B cell (primary cell): ENCODE data around the gene MFGE8. TPM values are rescaled to one million over a fixed set of nuclear protein-coding genes. Genes with fewer than 3 reads are reported as not detected.

Experiments used
- ATAC-seq: fragments of 200-7000 bp; cut with Tn5 transposase; one replicate; pipeline ENCODE4 v1.10.0; 2021; ENCODE audit warnings: low read depth, mild to moderate bottlenecking, moderate number of reproducible peaks, moderate library complexity
- CTCF ChIA-PET: fragments of 350-600 bp; sonication (Branson Sonifier 250); formaldehyde crosslinking; loops from one replicate; lab custom pipeline; 2021; ENCODE audit warnings: antibody characterized with exemption, inconsistent platforms; lab: Charles Lee
- POLR2A ChIA-PET: fragments of 350-600 bp; sonication (Branson Sonifier 250); formaldehyde crosslinking; loops from one replicate; lab custom pipeline; 2021; ENCODE audit warnings: antibody characterized with exemption; lab: Charles Lee
- DNase-seq: peaks from one replicate; pipeline ENCODE4 v3.0.0; 2013
- H2AFZ ChIP-seq: 2 replicates; pipeline ENCODE4 v1.6.1; 2012; ENCODE audit warnings: mild to moderate bottlenecking, low read depth, low read length; ENCODE audit not compliant: insufficient read depth, poor library complexity, severe bottlenecking
- H3K27ac ChIP-seq, 2 donors: 1 replicate in 1 of 2; 2 replicates in 1 of 2; pipeline ENCODE4 v1.5.1; 2012 to 2013; ENCODE audit warnings: low read length in 2 of 2, mild to moderate bottlenecking in 2 of 2, moderate library complexity in 1 of 2
- H3K27me3 ChIP-seq, 4 experiments: fragments of 200-600 bp in 1 of 4; sonication (generic) in 1 of 4; replicated peaks in 1 of 4; 1 replicate in 2 of 4; 2 replicates in 2 of 4; pipeline versions ENCODE4 v1.6.1 to v1.7.0; 2013 to 2016; ENCODE audit warnings: low read length in 3 of 4, mild to moderate bottlenecking in 2 of 4, mixed read lengths in 1 of 4, moderate library complexity in 1 of 4; ENCODE audit not compliant: insufficient read depth in 4 of 4, control insufficient read depth in 3 of 4; ENCODE audit errors: control extremely low read depth in 1 of 4
- H3K36me3 ChIP-seq, 2 experiments: replicated peaks in 1 of 2; 1 replicate in 1 of 2; 2 replicates in 1 of 2; pipeline versions ENCODE4 v1.6.1 to v1.7.1; 2013; ENCODE audit warnings: low read length in 1 of 2; ENCODE audit not compliant: insufficient read depth in 2 of 2, control insufficient read depth in 1 of 2; ENCODE audit errors: control extremely low read depth in 1 of 2, extremely low read depth in 1 of 2
- H3K4me1 ChIP-seq, 2 donors: fragments of 200-600 bp in 1 of 2; sonication (generic) in 1 of 2; 1 replicate in 1 of 2; 2 replicates in 1 of 2; pipeline versions ENCODE4 v1.5.1 to v1.6.1; 2013 to 2017; ENCODE audit warnings: low read length in 2 of 2; ENCODE audit not compliant: control insufficient read depth in 2 of 2, insufficient read depth in 2 of 2
- H3K4me2 ChIP-seq: replicated peaks from 2 replicates; pipeline ENCODE3; 2012; ENCODE audit warnings: mild to moderate bottlenecking, low read depth, low read length; ENCODE audit not compliant: poor library complexity, severe bottlenecking
- H3K4me3 ChIP-seq, 5 experiments: fragments of 200-600 bp in 1 of 5; sonication (generic) in 1 of 5; 1 replicate in 3 of 5; 2 replicates in 2 of 5; pipeline versions ENCODE4 v1.5.1 to v1.7.0; 2011 to 2016; ENCODE audit warnings: low read length in 4 of 5, mild to moderate bottlenecking in 4 of 5, low read depth in 2 of 5, control low read depth in 1 of 5, moderate library complexity in 1 of 5; ENCODE audit not compliant: insufficient read depth in 1 of 5; ENCODE audit errors: control extremely low read depth in 1 of 5, extremely low read depth in 1 of 5
- H3K79me2 ChIP-seq: fragments of 200-600 bp; sonication (generic); one replicate; pipeline ENCODE4 v1.6.0; 2016; ENCODE audit warnings: low read length; ENCODE audit not compliant: control insufficient read depth, insufficient read depth
- H3K9ac ChIP-seq: fragments of 200-600 bp; sonication (generic); 2 replicates; pipeline ENCODE4 v1.6.1; 2017; ENCODE audit warnings: mild to moderate bottlenecking, low read length, moderate library complexity
- H3K9me3 ChIP-seq, 3 donors: one replicate each; pipeline versions ENCODE4 v1.6.1 to v1.7.1; 2013; ENCODE audit warnings: low read length in 2 of 3; ENCODE audit not compliant: control insufficient read depth in 2 of 3, insufficient read depth in 1 of 3; ENCODE audit errors: control extremely low read depth in 1 of 3
- H4K20me1 ChIP-seq: 2 replicates; pipeline ENCODE4 v1.6.0; 2012; ENCODE audit warnings: mild to moderate bottlenecking, low read length; ENCODE audit not compliant: insufficient read depth, control insufficient read depth, poor library complexity, severe bottlenecking
- H3K27ac Mint-ChIP-seq: one replicate; pipeline ENCODE4 v1.8.0; 2021; ENCODE audit warnings: mixed read lengths
- H3K27me3 Mint-ChIP-seq: one replicate; pipeline ENCODE4 v1.8.0; 2021; ENCODE audit warnings: mixed read lengths
- H3K4me1 Mint-ChIP-seq: one replicate; pipeline ENCODE4 v1.8.0; 2021; ENCODE audit warnings: mixed read lengths
- H3K4me3 Mint-ChIP-seq: one replicate; pipeline ENCODE4 v1.8.0; 2021; ENCODE audit warnings: mixed read lengths
- H3K9me3 Mint-ChIP-seq: one replicate; pipeline ENCODE4 v1.8.0; 2022; ENCODE audit warnings: mixed read lengths; ENCODE audit not compliant: insufficient read depth
- CTCF ChIP-seq: fragments of 200-600 bp; IDR thresholded peaks from one replicate; pipeline ENCODE4 v1.8.0; 2022; ENCODE audit warnings: antibody characterized with exemption, mild to moderate bottlenecking
- EZH2 ChIP-seq: IDR thresholded peaks from 2 replicates; pipeline ENCODE4 v1.6.1; 2012; ENCODE audit warnings: borderline replicate concordance, low read depth, mild to moderate bottlenecking, moderate library complexity, low read length; ENCODE audit not compliant: insufficient read depth, poor library complexity, severe bottlenecking
- WGBS: methylation state at CpG from one replicate; pipeline ENCODE4 v1.1.5; 2013; ENCODE audit warnings: missing lambda C conversion rate; ENCODE audit not compliant: insufficient coverage; 5-methylcytosine and 5-hydroxymethylcytosine counted together
- intact Hi-C: fragments of 100-400 bp; cut with micrococcal nuclease; formaldehyde crosslinking; loops from one replicate; pipeline ENCODE4 v1.10.0; 2022
- polyA plus RNA-seq: library from polyadenylated mRNA; depleted of rRNA; stranded (reverse); fragments of >200 nt; gene quantifications from 2 replicates; pipeline ENCODE4 v1.2.3, GENCODE V29; 2012
- total RNA-seq, 2 donors: library from RNA; stranded (reverse); fragments of 120-200 nt in 1 of 2; gene quantifications; 1 replicate in 1 of 2; 2 replicates in 1 of 2; pipeline versions ENCODE4 v1.2.3 to v1.2.4, GENCODE V29; 2013 to 2022

Gene MFGE8
- total and polyA plus RNA-seq, 2 donors (not counting 1 experiment from before 2014, with no cell fraction given): 18.9 to 28.8 TPM

GRCh38 chr15:88859550-88859949 is 53.6 kb downstream of the MFGE8 start:
- 92% methylated on average over 6 of the region's 7 CpGs for WGBS
- Mint-ChIP-seq H3K4me3 (no peak overlapping the region), H3K27me3 (peaks cover 7% of the 10 kb centered on the region), H3K4me1 (no peaks in the 10 kb centered on the region), H3K27ac (no peak overlapping the region), H3K9me3 (no peaks in the 10 kb centered on the region)
- H3K4me2 ChIP-seq: no peak overlapping the region
- no peaks in the 10 kb centered on the region for H3K36me3 ChIP-seq
- peaks cover 0 to 5% (median 0%) of the 10 kb centered on the region in 4 experiments for H3K27me3 ChIP-seq
- intact Hi-C loops: no loop called here
- peaks cover 0 to 17% (median 2%) of the 10 kb centered on the region in 3 donors for H3K9me3 ChIP-seq
- TF ChIP-seq CTCF (no peak), EZH2 (no peak)
- no peaks in the 10 kb centered on the region for H4K20me1 ChIP-seq
- no peak overlapping the region for H3K4me3 ChIP-seq
- ChIA-PET CTCF (interaction anchor here (1.1 kb wide), 1 partner anchor 43 kb away, joined by 3 read pairs; no protein-coding TSS in a partner anchor), POLR2A (no interaction called here)
- H3K27ac ChIP-seq: no peak overlapping the region
- ATAC-seq (no peak), DNase-seq (no peak)
- H3K79me2 ChIP-seq: no peaks in the 10 kb centered on the region
- no peak overlapping the region for H2AFZ ChIP-seq
- H3K4me1 ChIP-seq: no peaks in the 10 kb centered on the region
- H3K9ac ChIP-seq: no peak overlapping the region

DNA sequence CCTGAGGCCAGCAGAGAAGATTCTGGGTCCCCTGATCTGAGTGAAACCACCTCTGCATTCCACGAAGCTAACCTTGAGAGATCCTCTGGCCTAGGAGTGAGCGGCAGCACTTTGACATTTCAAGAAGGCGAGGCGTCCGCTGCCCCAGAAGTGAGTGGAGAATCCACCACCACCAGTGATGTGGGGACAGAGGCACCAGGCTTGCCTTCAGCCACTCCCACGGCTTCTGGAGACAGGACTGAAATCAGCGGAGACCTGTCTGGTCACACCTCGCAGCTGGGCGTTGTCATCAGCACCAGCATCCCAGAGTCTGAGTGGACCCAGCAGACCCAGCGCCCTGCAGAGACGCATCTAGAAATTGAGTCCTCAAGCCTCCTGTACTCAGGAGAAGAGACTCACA is 54.2 kb downstream of the MFGE8 start:
- Histone ChIP-seq H3K27me3 (peaks cover 0 to 5% (median 0%) of the 10 kb centered on the region in 4 experiments), H2AFZ (no peak overlapping the region), H3K9me3 (peaks cover 0 to 24% (median 8%) of the 10 kb centered on the region in 3 donors), H3K4me3 (no peak overlapping the region), H4K20me1 (no peaks in the 10 kb centered on the region), H3K27ac (no peak overlapping the region), H3K4me2 (no peak overlapping the region), H3K4me1 (no peaks in the 10 kb centered on the region), H3K9ac (no peak overlapping the region), H3K36me3 (no peaks in the 10 kb centered on the region), H3K79me2 (no peaks in the 10 kb centered on the region)
- ChIA-PET POLR2A (no interaction called here), CTCF (no interaction called here)
- H3K27me3 Mint-ChIP-seq: peaks cover 7% of the 10 kb centered on the region
- intact Hi-C loops: no loop called here
- H3K4me3 Mint-ChIP-seq: no peak overlapping the region
- 90% methylated on average over 7 of the region's 11 CpGs for WGBS
- H3K9me3 Mint-ChIP-seq: no peaks in the 10 kb centered on the region
- no peak for DNase-seq
- TF ChIP-seq CTCF: no peak
- no peak for TF ChIP-seq EZH2
- no peak for ATAC-seq
- H3K27ac Mint-ChIP-seq: no peak overlapping the region
- H3K4me1 Mint-ChIP-seq: no peaks in the 10 kb centered on the region
